Left ventricle myocardium inferior (tissue), 1 donor: ENCODE data around the gene CAMK1D. TPM values are rescaled to one million over a fixed set of nuclear protein-coding genes. Genes with fewer than 3 reads are reported as not detected.
A peak's percentile ranks its signal among the peaks of the same experiment; 100 is the strongest.
"Not testable (repeated sequence)": the region's sequence is repeated elsewhere in the genome, so short reads cannot be mapped to it uniquely, and the experiment has no call there.

Experiments used
- DNase-seq: peaks from one replicate; pipeline ENCODE4 v3.0.0-alpha.2; 2020
- H3K27ac ChIP-seq: fragments of 200-600 bp; replicated peaks from 2 replicates; pipeline ENCODE4 v1.8.0; 2021
- H3K27me3 ChIP-seq: fragments of 200-600 bp; 2 replicates; pipeline ENCODE4 v1.8.0; 2021; ENCODE audit warnings: low read depth
- H3K36me3 ChIP-seq: fragments of 200-600 bp; 2 replicates; pipeline ENCODE4 v1.8.0; 2021
- H3K4me1 ChIP-seq: fragments of 200-600 bp; 2 replicates; pipeline ENCODE4 v1.8.0; 2021
- H3K4me3 ChIP-seq: fragments of 200-600 bp; 2 replicates; pipeline ENCODE4 v1.8.0; 2021; ENCODE audit warnings: mild to moderate bottlenecking, moderate library complexity
- H3K9me3 ChIP-seq: fragments of 200-600 bp; replicated peaks from 2 replicates; pipeline ENCODE4 v1.8.0; 2021
- CTCF ChIP-seq: fragments of 200-600 bp; IDR thresholded peaks from 2 replicates; pipeline ENCODE4 v1.8.0; 2021; ENCODE audit warnings: antibody characterized with exemption, mild to moderate bottlenecking, borderline replicate concordance
- intact Hi-C: fragments of 100-400 bp; cut with micrococcal nuclease; formaldehyde crosslinking; loops from one replicate; pipeline ENCODE4 v1.11.0; 2022
- total RNA-seq: library from RNA; stranded (reverse); fragmentation: NEBNext Ultra II Directional; extraction: Animal tissue kit (Norgen Biotek cat#: 25700); gene quantifications from one replicate; pipeline ENCODE4 v1.2.1, GENCODE V29; 2021
- donor health status: DM: no; HTN: yes; CAD: no; lungs with severe emphysema.

Gene CAMK1D
- total RNA-seq, 1 donor from 2014 or later = 2.5 TPM

GRCh38 chr10:12733271-12733670, 383.9 kb downstream of the CAMK1D start:
- intact Hi-C loops = no loop called here

GRCh38 chr10:12735843-12736462, 386.6 kb downstream of the CAMK1D start:
- no peak for DNase-seq
- intact Hi-C loops = no loop called here
- no peak for TF ChIP-seq CTCF

More at GRCh38 chr10:12733271-12733670, 383.9 kb downstream of the CAMK1D start:
- Histone ChIP-seq H3K9me3 (no peaks in the 10 kb centered on the region), H3K4me3 (no peak overlapping the region), H3K4me1 (no peaks in the 10 kb centered on the region), H3K27me3 (no peaks in the 10 kb centered on the region), H3K27ac (no peak overlapping the region), H3K36me3 (no peaks in the 10 kb centered on the region)
- no peak for TF ChIP-seq CTCF
- no peak for DNase-seq

GRCh38 chr10:12740813-12741212, 391.5 kb downstream of the CAMK1D start:
- Histone ChIP-seq H3K4me1 (peaks cover 19% of the 10 kb centered on the region), H3K9me3 (no peaks in the 10 kb centered on the region), H3K27me3 (no peaks in the 10 kb centered on the region), H3K4me3 (no peak overlapping the region), H3K27ac (peak overlapping the region; percentile 69), H3K36me3 (no peaks in the 10 kb centered on the region)
- no peak for DNase-seq
- no peak for TF ChIP-seq CTCF
- intact Hi-C loops = no loop called here

More at GRCh38 chr10:12735843-12736462, 386.6 kb downstream of the CAMK1D start:
- peaks cover 10% of the 10 kb centered on the region for H3K4me1 ChIP-seq
- H3K36me3 ChIP-seq = no peaks in the 10 kb centered on the region
- H3K9me3 ChIP-seq = no peaks in the 10 kb centered on the region
- no peaks in the 10 kb centered on the region for H3K27me3 ChIP-seq
- no peak overlapping the region for H3K4me3 ChIP-seq
- no peak overlapping the region for H3K27ac ChIP-seq

GRCh38 chr10:12741360-12741804, 392.0 kb downstream of the CAMK1D start:
- H3K9me3 ChIP-seq = no peaks in the 10 kb centered on the region
- H3K36me3 ChIP-seq = no peaks in the 10 kb centered on the region
- no peaks in the 10 kb centered on the region for H3K27me3 ChIP-seq
- intact Hi-C loops = no loop called here
- peaks cover 19% of the 10 kb centered on the region for H3K4me1 ChIP-seq
- peak overlapping the region; percentile 69 for H3K27ac ChIP-seq
- peak; percentile 67 for DNase-seq
- no peak for TF ChIP-seq CTCF
- no peak overlapping the region for H3K4me3 ChIP-seq

GRCh38 chr10:12742771-12743170, 393.4 kb downstream of the CAMK1D start:
- H3K27ac ChIP-seq = no peak overlapping the region
- H3K27me3 ChIP-seq = no peaks in the 10 kb centered on the region
- H3K4me1 ChIP-seq = peaks cover 19% of the 10 kb centered on the region
- no peaks in the 10 kb centered on the region for H3K36me3 ChIP-seq
- TF ChIP-seq CTCF = no peak
- H3K4me3 ChIP-seq = no peak overlapping the region
- DNase-seq = no peak
- H3K9me3 ChIP-seq = no peaks in the 10 kb centered on the region
- intact Hi-C loops = no loop called here

GRCh38 chr10:12743466-12743865, 394.1 kb downstream of the CAMK1D start:
- intact Hi-C loops, H3K27ac ChIP-seq, H3K27me3 ChIP-seq, DNase-seq, H3K36me3 ChIP-seq, H3K9me3 ChIP-seq, H3K4me3 ChIP-seq: not testable (repeated sequence)
- peaks cover 19% of the 10 kb centered on the region for H3K4me1 ChIP-seq
